Panc1 (cell line): ENCODE results near the gene MDH2.
"Not testable (repeated sequence)": the region's sequence is repeated elsewhere in the genome, so short reads cannot be mapped to it uniquely, and the experiment has no call there.

Source experiments
- CTCF ChIP-seq: fragments of 450-650 bp; IDR thresholded peaks from 2 replicates; pipeline ENCODE4 v1.5.1; 2017; ENCODE audit warnings: mild to moderate bottlenecking
- POLR2AphosphoS5 ChIP-seq: IDR thresholded peaks from 2 replicates; pipeline ENCODE4 v1.6.1; 2012; ENCODE audit warnings: mild to moderate bottlenecking, low read depth, low read length, moderate library complexity
- REST ChIP-seq, 2 experiments: IDR thresholded peaks; 2 replicates each; pipeline ENCODE4 v1.6.1; 2011 to 2012; ENCODE audit warnings: low read depth in 2 of 2, control low read depth in 1 of 2, low read length in 1 of 2, mild to moderate bottlenecking in 1 of 2, moderate library complexity in 1 of 2; ENCODE audit not compliant: insufficient read depth in 1 of 2
- SIN3A ChIP-seq: IDR thresholded peaks from 2 replicates; pipeline ENCODE4 v1.6.1; 2012; ENCODE audit warnings: low read depth, mild to moderate bottlenecking, low read length, moderate library complexity, borderline replicate concordance; ENCODE audit not compliant: insufficient read depth
- TCF7L2 ChIP-seq: IDR thresholded peaks from 2 replicates; pipeline ENCODE4 v1.6.1; 2011; ENCODE audit warnings: mild to moderate bottlenecking, low read depth, low read length, inconsistent platforms

- TF ChIP-seq CTCF; POLR2AphosphoS5; REST (IDR thresholded peaks at IDR 0.05; ENCODE audit: insufficient read depth in 1 of 2, low read depth in 2 of 2, low read length in 1 of 2); TCF7L2; SIN3A: not testable (repeated sequence)
Measured at GRCh38 chr7:76087362-76087791, 39.5 kb downstream of the MDH2 start.
